ENCODE data around the gene TCP1.
"Not testable (repeated sequence)": the region's sequence is repeated elsewhere in the genome, so short reads cannot be mapped to it uniquely, and the experiment has no call there.

TCP1 gene

DNA sequence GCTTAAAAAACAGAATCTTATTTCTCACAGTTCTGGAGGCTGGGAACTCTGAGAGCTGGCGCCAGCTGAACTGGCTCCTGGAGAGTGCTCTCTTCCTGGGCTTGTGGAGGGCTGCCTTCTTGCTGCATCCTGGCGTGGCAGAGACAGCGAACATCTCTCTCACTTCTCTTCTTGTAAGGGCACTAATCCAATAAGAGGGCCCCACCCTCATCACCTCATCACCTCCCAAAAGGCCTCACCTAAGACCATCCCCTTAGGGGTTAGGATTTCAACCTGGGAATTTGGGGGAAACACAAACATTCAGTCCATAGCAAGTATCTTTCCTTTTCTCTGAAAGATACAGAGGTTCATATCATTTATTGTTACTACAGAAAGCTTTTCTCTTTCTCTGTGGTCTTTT lies 34.6 kb upstream of the TCP1 start:
- TF ChIP-seq ZNF274 (IDR thresholded peaks at IDR 0.05; ENCODE audit: low read depth, low read length): no peak
- no peak overlapping the region for H3K4me3 ChIP-seq (ENCODE audit: low read length)

DNA sequence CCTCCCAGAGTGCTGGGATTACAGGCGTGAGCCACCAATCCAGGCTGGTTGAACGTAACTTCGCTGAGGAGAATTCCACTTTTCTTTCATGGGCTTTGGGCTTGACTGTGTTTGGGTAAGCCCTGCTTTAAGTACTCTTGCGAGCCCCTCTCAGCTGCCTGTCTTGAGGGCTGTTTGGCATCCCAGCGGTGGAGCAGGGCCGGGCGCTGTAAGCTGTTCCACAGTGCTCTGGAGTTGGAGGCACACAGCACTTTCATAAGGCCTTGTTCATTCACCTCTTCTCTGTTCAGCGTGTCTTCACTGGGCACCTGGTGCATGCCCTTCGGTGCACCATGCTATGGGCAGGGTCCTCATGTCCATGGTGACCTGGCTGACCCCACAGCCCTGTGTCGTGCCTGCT lies 32.3 kb upstream of the TCP1 start:
- no peak overlapping the region for H3K4me3 ChIP-seq (ENCODE audit: low read length)
- TF ChIP-seq ZNF274 (IDR thresholded peaks at IDR 0.05; ENCODE audit: low read depth, low read length): no peak

DNA sequence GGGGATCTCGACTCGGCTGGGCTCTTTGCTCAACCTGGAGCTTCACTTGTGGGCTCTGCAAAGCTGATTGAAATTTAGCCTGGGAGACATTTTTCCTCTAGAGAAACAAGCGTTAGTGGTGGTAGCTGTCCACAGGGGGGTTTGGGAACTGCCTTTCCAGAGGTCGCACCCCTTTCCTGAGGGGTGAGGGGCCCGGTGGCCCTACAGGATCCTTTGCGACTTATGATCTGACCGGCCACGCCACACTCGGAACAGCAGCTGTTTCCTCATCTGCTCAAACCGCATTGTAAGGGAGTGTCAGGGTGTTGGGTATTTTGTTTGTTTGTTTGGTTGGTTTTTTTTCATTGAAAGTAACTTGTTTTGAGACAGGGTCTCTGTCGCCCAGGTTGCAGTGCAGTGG lies 31.7 kb upstream of the TCP1 start:
- no peak for TF ChIP-seq ZNF274 (IDR thresholded peaks at IDR 0.05; ENCODE audit: low read depth, low read length)
- no peak overlapping the region for H3K4me3 ChIP-seq (ENCODE audit: low read length)

DNA sequence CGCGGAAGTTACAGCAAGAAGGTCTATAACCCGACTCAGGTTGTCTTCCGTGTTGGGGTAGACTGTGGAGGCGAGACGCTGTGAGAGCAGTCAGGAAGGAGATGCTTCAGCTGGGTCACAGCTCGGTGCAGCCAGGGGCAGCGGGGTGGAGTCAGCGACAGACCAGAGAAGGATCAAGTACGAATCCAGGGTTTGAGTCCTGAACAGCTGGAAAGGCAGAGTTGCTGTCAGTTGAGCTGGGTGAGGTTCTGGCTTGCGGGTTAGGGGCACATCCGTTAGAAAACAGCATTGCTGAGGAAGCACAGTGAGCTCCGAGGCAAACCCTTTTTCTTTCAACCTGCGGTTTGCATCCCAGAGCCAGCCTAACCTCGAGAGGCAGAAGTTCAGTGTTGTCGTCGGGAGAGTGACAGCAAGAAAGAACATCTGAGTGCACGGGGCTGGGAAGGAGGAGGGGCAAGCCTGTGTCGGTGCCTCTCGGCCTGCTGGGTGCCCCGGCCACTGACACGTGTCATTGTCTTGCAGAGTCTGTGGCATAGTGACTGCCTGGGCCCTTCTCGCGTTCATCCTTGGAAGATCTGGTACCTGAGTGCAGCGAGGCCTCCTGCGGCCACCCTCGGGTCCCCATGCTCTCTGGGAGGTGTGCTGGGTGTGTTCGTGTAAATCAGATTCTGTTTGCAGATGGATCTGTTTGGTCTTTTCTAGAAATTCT lies 30.7 kb upstream of the TCP1 start:
- H3K4me3 ChIP-seq (ENCODE audit: low read length): no peak overlapping the region; the same call in 1 of the 2 replicates
- no peak for TF ChIP-seq ZNF274 (IDR thresholded peaks at IDR 0.05; ENCODE audit: low read depth, low read length)

DNA sequence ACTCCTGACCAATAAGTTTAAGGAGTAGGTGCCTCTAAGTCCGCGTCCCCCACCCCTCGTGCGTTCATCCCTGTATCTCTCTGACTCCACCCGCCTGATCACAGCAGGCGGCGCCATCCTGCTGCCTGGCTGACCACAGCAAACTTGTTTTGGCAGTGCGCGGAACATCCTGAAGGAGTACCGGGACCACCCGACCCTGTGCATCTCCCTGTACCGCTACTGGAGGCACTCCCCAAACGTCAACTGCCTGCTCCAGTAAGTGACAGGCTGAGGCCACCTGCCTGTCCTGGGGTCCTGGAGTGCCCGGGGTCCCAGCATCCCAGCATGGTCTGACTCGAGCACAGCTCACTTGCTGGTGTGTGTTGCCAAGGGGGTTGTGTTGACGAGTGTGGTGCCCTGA lies 29.7 kb upstream of the TCP1 start:
- no peak overlapping the region for H3K4me3 ChIP-seq (ENCODE audit: low read length)
- no peak for TF ChIP-seq ZNF274 (IDR thresholded peaks at IDR 0.05; ENCODE audit: low read depth, low read length)

DNA sequence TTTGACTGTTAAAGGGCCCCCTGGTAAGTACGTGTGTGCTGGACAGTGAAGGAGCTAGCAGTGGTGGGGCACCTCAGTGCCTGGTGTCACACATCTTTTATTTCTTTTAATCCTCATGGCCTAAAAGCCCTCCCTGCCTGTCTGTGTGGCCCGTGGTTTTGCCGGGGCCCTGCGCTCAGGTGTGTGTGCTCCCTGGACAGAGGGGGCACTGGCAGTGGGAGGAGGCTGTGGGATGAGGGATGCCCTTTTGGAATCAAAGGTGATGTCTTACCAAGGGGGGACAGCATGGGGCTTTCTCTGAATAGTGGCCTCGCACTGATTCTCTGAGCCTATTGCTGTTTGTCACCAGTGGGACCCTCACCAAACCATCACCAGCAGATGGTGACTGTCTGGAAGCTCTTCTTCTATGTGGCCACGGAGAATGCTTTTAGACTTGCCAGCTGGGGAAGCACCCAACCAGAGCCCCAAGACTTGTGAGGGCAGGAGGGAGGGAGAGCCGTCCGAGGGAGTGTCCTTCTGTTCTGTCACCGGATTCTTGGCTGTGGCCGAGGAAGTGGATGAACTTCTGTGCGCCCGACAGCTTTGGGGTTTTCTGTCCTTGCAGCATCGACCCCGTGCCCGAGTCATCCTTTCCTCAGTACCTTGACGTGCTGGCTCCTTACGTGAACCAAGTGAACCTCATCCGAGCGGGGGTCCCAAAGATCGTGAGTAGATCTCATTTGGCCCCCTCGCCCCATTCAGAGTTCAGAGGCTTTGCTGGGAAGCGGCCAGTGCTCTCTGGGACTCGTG lies 28.7 kb upstream of the TCP1 start:
- no peak for TF ChIP-seq ZNF274 (IDR thresholded peaks at IDR 0.05; ENCODE audit: low read depth, low read length)
- no peak overlapping the region for H3K4me3 ChIP-seq (ENCODE audit: low read length)

DNA sequence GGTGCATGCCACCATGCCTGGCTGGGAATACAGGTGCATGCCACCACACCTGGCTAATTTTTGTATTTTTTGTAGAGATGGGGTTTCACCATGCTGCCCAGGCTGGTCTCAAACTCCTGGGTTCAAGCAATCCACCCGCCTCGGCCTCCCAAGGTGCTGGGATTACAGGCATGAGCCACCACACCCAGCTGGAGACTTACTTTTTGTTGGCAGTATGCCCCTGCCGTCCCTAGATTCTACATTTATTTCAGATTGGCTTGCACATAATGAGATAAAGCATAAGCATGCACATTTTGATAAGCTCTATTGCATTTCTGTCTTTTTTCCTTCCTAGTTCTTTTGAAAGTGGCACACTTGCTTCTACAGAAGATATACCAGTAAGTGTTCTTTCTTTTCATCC lies 27.4 kb upstream of the TCP1 start:
- H3K4me3 ChIP-seq (ENCODE audit: low read length): not testable (repeated sequence)

DNA sequence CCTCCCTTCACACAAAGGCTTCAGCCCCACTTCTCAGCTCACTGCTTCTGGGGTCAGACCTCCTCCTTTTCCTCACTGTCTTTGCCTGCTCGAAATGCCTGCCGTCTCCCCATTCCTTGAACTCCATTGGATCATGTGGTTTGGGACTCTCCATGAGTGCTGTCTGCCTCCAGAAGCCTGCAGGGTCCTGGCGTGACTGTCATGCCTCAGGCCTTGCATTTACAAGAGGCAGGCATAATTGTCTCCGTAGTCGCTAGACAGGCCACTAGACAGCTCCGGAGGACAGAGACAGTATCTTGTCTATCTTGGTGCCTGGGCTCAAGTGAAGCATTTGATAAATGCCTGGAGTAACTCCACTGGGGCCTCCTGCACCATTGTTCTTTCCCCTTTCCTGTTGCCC lies 26.0 kb upstream of the TCP1 start:
- H3K4me3 ChIP-seq (ENCODE audit: low read length): no peak overlapping the region
- no peak for TF ChIP-seq ZNF274 (IDR thresholded peaks at IDR 0.05; ENCODE audit: low read depth, low read length)

DNA sequence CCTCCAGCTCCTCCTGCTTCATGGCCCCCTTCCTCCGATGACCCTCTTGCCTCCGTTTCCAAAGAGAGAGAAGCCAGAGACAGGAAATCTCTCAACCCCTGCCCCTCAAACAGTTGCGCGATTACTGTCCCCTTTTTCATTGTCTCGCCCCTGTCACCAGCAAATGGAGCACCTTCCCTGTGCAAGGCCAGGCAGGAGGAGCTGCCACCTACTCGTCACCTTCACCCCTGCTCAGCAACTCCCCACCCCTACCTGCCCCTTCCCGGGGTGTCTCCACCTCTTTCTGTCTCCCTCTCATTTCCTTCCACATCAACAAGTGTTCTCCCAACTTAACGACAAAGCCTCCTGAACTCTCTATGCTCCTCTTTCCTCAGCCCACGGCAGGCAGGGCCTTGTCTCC lies 24.4 kb upstream of the TCP1 start:
- no peak for TF ChIP-seq ZNF274 (IDR thresholded peaks at IDR 0.05; ENCODE audit: low read depth, low read length)
- H3K4me3 ChIP-seq (ENCODE audit: low read length): no peak overlapping the region

DNA sequence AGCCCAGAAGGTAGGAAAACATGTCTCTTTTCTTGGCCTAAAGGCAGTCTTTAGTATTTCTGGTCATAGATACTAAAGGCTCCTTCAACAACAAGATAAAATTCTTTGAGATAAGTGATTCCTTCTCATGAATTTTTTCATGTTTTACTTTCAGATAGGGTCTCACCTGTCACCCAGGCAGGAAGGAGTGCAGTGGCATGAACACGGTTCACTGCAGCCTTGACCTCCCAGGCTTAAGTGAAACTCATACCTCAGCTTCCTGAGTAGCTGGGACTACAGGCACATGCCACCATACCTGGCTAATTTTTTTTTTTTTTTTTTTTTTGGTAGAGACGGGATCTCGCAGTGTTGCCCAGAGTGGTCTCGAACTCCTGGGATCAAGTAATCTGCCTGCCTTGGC lies 19.7 kb upstream of the TCP1 start:
- no peak for TF ChIP-seq ZNF274 (IDR thresholded peaks at IDR 0.05; ENCODE audit: low read depth, low read length)
- no peak overlapping the region for H3K4me3 ChIP-seq (ENCODE audit: low read length)

DNA sequence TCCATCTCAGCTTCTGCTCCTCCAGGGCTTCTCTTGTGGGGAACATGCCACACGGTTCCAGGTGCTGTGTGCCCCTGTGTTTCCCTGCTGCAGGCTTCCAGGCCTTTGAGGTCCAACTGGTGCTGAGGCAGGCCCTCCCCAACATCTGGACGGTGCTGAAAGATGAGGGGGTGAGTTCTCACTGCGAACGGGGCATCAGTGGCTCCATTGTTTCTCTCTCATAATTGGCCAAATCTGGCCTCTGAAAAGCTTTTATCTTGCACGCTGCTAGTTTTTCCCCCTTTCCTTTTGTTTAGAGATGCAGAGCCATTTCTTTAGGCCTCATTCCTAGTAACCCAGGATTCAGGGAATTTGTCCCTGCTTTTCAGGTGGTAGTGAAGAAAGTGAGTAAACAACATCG lies 19.2 kb upstream of the TCP1 start:
- TF ChIP-seq ZNF274 (IDR thresholded peaks at IDR 0.05; ENCODE audit: low read depth, low read length): no peak
- H3K4me3 ChIP-seq (ENCODE audit: low read length): no peak overlapping the region

DNA sequence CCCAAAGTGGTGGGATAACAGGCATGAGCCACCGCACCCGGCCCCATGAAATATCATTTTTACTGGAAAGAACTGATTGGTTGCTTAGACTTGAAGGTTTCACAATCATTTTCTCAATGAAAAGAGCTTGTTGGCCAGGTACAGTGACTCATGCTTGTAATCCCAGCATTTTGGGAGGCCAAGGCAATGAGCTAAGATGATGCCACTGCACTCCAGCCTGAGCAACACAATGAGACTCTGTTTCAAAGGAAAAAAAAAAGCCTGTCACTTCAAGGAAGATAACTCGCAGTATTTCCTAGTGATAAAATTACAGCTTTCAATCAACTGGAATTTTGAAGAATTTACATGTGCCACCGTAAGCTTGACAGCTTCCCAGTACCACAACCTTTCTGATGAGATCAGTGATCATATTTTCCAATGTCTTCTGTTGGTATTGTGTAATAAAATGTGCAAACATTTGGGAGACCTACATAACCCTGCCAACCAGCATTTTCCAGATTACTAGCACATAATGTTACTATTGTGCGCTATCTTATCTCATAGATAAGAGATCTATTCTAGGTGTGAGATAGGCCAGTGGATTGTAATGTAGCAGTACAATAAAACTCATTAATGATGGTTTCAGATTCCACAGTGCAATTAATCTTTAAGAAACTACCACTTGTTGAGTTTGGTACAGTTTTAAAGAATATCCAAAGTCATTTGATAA lies 17.9 kb upstream of the TCP1 start:
- H3K4me3 ChIP-seq (ENCODE audit: low read length): no peak overlapping the region
- no peak for TF ChIP-seq ZNF274 (IDR thresholded peaks at IDR 0.05; ENCODE audit: low read depth, low read length)

DNA sequence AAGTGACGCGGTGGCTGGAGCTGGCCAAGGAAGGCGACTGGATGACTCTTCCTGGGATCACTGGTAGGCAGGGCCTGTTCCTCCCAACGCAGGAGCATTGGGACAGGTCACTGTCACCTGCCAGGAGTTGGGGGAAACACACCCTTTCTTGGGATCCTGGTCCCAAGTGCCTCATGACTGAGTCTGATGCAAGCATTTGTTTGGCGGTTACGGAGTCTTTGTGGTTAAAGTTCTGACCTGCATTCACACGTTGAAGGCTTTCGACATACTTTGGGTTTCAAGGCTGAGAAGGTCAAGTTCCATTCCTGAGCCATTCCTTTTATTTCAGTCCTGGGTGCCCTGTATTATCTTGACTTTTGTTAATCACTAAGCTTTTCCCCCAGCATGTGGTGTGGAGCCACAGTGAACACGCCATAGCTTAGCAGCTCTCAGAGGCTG lies 16.6 kb upstream of the TCP1 start:
- no peak overlapping the region for H3K4me3 ChIP-seq (ENCODE audit: low read length)
- no peak for TF ChIP-seq ZNF274 (IDR thresholded peaks at IDR 0.05; ENCODE audit: low read depth, low read length)

DNA sequence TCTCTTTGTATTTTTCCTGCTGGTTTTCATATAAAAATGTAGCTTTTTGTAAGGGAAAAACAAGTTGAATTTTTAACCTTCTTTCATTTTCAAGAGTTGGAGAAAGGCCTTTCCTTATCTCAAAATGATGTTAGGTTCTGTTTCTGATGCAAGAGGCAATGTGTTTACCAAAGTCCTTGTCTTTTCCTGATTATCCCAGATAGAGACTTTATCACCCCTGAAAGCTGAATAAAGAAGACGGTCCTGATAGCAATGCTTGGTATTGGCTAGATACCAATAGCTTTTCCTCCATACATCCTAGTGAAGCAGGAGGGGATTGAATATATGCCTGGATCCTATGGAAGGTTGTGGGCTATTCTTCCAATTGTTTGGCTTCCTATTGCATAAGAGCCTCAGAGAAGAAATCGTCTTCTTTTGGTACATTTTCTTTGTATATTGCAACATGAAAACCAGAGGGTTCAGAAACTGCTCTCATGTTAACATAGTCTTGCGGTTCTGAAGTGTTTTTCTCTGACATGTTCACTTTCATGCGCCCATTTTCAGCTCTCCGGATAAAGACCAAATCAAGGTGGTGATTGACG lies 16.1 kb upstream of the TCP1 start:
- no peak for TF ChIP-seq ZNF274 (IDR thresholded peaks at IDR 0.05; ENCODE audit: low read depth, low read length)
- no peak overlapping the region for H3K4me3 ChIP-seq (ENCODE audit: low read length)

DNA sequence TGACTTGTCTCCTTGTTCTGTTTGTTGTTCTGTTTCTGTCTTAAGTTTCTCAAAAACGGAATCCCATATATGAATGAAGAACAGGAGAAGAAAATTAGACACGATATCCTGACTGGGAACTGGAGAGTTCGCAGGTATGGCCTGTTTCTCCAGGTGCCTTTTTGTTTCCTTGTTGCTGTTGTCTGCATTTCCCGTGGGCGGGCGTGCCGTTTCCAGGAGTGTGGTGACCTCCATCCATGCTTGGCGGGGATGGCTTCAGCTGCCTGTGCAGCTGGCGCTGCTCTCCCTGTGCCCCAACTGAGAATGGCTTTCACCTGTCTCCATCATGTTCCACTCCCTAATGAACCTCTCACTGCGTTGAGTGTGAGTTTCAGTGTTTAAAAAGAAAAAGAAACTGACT lies 15.1 kb upstream of the TCP1 start:
- H3K4me3 ChIP-seq (ENCODE audit: low read length): no peak overlapping the region
- no peak for TF ChIP-seq ZNF274 (IDR thresholded peaks at IDR 0.05; ENCODE audit: low read depth, low read length)
